Breast epithelium (tissue), 4 donors: ENCODE data around the gene OAS2. TPM values are rescaled to one million over a fixed set of nuclear protein-coding genes. Genes with fewer than 3 reads are reported as not detected.

Source experiments
- DNase-seq, 2 donors: peaks; one replicate each; pipeline ENCODE4 v3.0.0-alpha.2; 2019; ENCODE audit warnings: low spot score in 2 of 2
- H3K27ac ChIP-seq, 2 donors: fragments of 200-600 bp; sonication (generic) in 1 of 2; one replicate each; pipeline ENCODE4 v1.5.1; 2016 to 2019; ENCODE audit warnings: mild to moderate bottlenecking in 1 of 2
- H3K27me3 ChIP-seq, 2 donors: fragments of 200-600 bp; sonication (generic) in 1 of 2; one replicate each; pipeline versions ENCODE4 v1.5.1 to v1.6.0; 2017 to 2019; ENCODE audit warnings: control low read depth in 1 of 2, mild to moderate bottlenecking in 1 of 2
- H3K36me3 ChIP-seq: fragments of 200-600 bp; one replicate; pipeline ENCODE4 v1.5.1; 2019
- H3K4me1 ChIP-seq, 2 donors: fragments of 200-600 bp; sonication (generic); one replicate each; pipeline ENCODE4 v1.5.1; 2016 to 2019; ENCODE audit warnings: control low read depth in 1 of 2
- H3K4me3 ChIP-seq, 3 donors: fragments of 200-600 bp; sonication (generic); 1 replicate in 2 of 3; 2 replicates in 1 of 3; pipeline ENCODE4 v1.5.1; 2016 to 2019; ENCODE audit warnings: mild to moderate bottlenecking in 3 of 3, moderate library complexity in 2 of 3
- H3K9me3 ChIP-seq, 2 donors: fragments of 200-600 bp; sonication (generic) in 1 of 2; one replicate each; pipeline ENCODE4 v1.5.1; 2016 to 2019; ENCODE audit warnings: control low read depth in 1 of 2
- POLR2A ChIP-seq: fragments of 450-650 bp; IDR thresholded peaks from one replicate; pipeline ENCODE4 v1.6.1; 2016; ENCODE audit warnings: antibody characterized with exemption, mild to moderate bottlenecking, moderate library complexity
- POLR2AphosphoS5 ChIP-seq, 3 donors: sonication (generic); formaldehyde crosslinking; IDR thresholded peaks; one replicate each; pipeline ENCODE4 v1.6.1; 2017; ENCODE audit warnings: antibody characterized with exemption in 3 of 3
- intact Hi-C: fragments of 100-400 bp; cut with DNase I; formaldehyde crosslinking; loops from one replicate; pipeline ENCODE4 v1.15.1; 2023; ENCODE audit warnings: low total_unique reads
- total RNA-seq, 3 donors: library from RNA; depleted of rRNA; stranded (reverse); fragments of >200 nt; gene quantifications; one replicate each; pipeline ENCODE4 v1.1.0, GENCODE V29; 2016
- TF ChIP-seq, protein P1 (sequence below), 3 donors: fragments of 450-650 bp; IDR thresholded peaks; one replicate each; pipeline ENCODE4 v1.5.1; 2016 to 2017; ENCODE audit warnings: antibody characterized with exemption in 3 of 3, mild to moderate bottlenecking in 3 of 3, moderate library complexity in 3 of 3

Gene OAS2
- total RNA-seq, 3 donors from 2014 or later = 6.2 to 9.5 (median 7.9) TPM

- intact Hi-C loops = no loop called here
- no peaks in the 10 kb centered on the region for H3K36me3 ChIP-seq
Measured at GRCh38 chr12:113006641-113007040, 28.3 kb downstream of the OAS2 start.

GRCh38 chr12:113007166-113007565 is 28.8 kb downstream of the OAS2 start:
- Histone ChIP-seq H3K4me1 (no peaks in the 10 kb centered on the region), H3K27ac (no peak overlapping the region), H3K9me3 (no peaks in the 10 kb centered on the region), H3K4me3 (no peak overlapping the region), H3K36me3 (no peaks in the 10 kb centered on the region), H3K27me3 (no peaks in the 10 kb centered on the region)
- no peak for TF ChIP-seq POLR2A
- no peak for TF ChIP-seq POLR2AphosphoS5 (IDR thresholded peaks at IDR 0.05)
- TF ChIP-seq, protein P1, sequence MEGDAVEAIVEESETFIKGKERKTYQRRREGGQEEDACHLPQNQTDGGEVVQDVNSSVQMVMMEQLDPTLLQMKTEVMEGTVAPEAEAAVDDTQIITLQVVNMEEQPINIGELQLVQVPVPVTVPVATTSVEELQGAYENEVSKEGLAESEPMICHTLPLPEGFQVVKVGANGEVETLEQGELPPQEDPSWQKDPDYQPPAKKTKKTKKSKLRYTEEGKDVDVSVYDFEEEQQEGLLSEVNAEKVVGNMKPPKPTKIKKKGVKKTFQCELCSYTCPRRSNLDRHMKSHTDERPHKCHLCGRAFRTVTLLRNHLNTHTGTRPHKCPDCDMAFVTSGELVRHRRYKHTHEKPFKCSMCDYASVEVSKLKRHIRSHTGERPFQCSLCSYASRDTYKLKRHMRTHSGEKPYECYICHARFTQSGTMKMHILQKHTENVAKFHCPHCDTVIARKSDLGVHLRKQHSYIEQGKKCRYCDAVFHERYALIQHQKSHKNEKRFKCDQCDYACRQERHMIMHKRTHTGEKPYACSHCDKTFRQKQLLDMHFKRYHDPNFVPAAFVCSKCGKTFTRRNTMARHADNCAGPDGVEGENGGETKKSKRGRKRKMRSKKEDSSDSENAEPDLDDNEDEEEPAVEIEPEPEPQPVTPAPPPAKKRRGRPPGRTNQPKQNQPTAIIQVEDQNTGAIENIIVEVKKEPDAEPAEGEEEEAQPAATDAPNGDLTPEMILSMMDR (IDR thresholded peaks at IDR 0.05) = no peak
- DNase-seq = no peak
- intact Hi-C loops = no loop called here

More at GRCh38 chr12:113006641-113007040, 28.3 kb downstream of the OAS2 start:
- TF ChIP-seq POLR2A (no peak), POLR2AphosphoS5 (IDR thresholded peaks at IDR 0.05) (no peak)
- TF ChIP-seq, protein P1 (IDR thresholded peaks at IDR 0.05) = no peak
- Histone ChIP-seq H3K27ac (no peak overlapping the region), H3K27me3 (no peaks in the 10 kb centered on the region), H3K4me3 (no peak overlapping the region), H3K9me3 (no peaks in the 10 kb centered on the region), H3K4me1 (no peaks in the 10 kb centered on the region)
- DNase-seq = no peak

GRCh38 chr12:113010701-113011100 is 32.4 kb downstream of the OAS2 start:
- DNase-seq = no peak
- no peak overlapping the region for H3K27ac ChIP-seq
- H3K36me3 ChIP-seq = no peaks in the 10 kb centered on the region
- no peak overlapping the region for H3K4me3 ChIP-seq
- no peaks in the 10 kb centered on the region for H3K4me1 ChIP-seq
- H3K27me3 ChIP-seq = no peaks in the 10 kb centered on the region
- TF ChIP-seq POLR2AphosphoS5 (IDR thresholded peaks at IDR 0.05) (no peak), POLR2A (no peak)
- TF ChIP-seq, protein P1 (IDR thresholded peaks at IDR 0.05) = no peak
- H3K9me3 ChIP-seq = no peaks in the 10 kb centered on the region
- intact Hi-C loops = no loop called here

DNA sequence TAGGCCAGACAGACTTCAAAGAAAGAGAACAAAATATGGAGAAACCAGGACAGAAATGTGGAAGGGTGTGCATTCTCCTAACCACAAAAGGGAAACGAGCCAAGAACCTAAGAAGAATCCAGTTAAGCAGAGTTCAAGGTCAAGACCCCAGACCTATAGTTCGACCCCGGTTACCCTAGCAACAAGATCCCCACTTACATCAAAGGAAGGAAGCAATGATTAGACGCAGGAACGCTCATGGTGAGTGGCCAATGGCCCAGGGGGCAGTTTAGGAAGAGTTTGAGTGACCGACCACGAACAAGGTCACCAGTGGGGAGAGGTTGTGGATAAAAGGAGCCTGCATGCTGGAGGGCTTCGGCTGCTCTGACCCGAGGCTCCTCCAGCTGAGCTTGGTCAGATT is 36.2 kb downstream of the OAS2 start:
- no peak overlapping the region for H3K4me3 ChIP-seq
- TF ChIP-seq, protein P1 (IDR thresholded peaks at IDR 0.05) = no peak
- TF ChIP-seq POLR2A (no peak), POLR2AphosphoS5 (IDR thresholded peaks at IDR 0.05) (no peak)
- H3K9me3 ChIP-seq = no peaks in the 10 kb centered on the region
- H3K4me1 ChIP-seq = no peaks in the 10 kb centered on the region
- intact Hi-C loops = no loop called here
- H3K36me3 ChIP-seq = no peaks in the 10 kb centered on the region
- no peak for DNase-seq
- no peak overlapping the region for H3K27ac ChIP-seq
- no peaks in the 10 kb centered on the region for H3K27me3 ChIP-seq

DNA sequence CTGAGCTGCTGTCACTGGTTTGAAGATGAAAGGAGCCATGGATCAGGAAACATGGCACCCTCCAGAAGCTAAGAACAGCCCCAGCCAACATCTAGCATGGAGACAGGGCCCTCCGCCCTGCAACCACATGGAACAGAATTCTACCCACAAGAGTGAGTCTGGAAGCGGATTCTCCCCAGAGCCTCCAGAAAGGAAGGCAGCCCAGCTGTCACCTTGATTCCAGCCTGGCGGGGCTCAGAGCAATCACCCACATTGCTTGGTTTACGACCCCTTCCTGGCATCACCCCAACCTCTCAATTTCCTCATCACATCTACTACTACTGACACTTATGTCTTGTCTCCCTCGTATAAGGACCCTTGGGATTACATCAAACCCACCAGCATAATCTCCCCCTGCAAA is 38.5 kb downstream of the OAS2 start:
- no peak for DNase-seq
- Histone ChIP-seq H3K4me3 (no peak overlapping the region), H3K9me3 (no peaks in the 10 kb centered on the region), H3K36me3 (no peaks in the 10 kb centered on the region), H3K4me1 (no peaks in the 10 kb centered on the region), H3K27me3 (no peaks in the 10 kb centered on the region), H3K27ac (no peak overlapping the region)
- TF ChIP-seq POLR2AphosphoS5 (IDR thresholded peaks at IDR 0.05) = no peak
- TF ChIP-seq, protein P1 (IDR thresholded peaks at IDR 0.05) = no peak
- no peak for TF ChIP-seq POLR2A
- intact Hi-C loops = no loop called here
